OCI-LY1 (cell line): ENCODE measurements around the gene CDK5RAP2.
"Not testable (repeated sequence)": the region's sequence is repeated elsewhere in the genome, so short reads cannot be mapped to it uniquely, and the experiment has no call there.

Source experiments
- H2AFZ ChIP-seq: fragments of 200-600 bp; sonication (generic), shearing (Covaris generic); 2 replicates; pipeline ENCODE4 v1.6.0; 2014; ENCODE audit warnings: antibody characterized with exemption, mild to moderate bottlenecking, low read length
- H3F3A ChIP-seq: fragments of 200-600 bp; sonication (generic), shearing (Covaris generic); 2 replicates; pipeline ENCODE4 v1.6.0; 2014; ENCODE audit warnings: mild to moderate bottlenecking, antibody characterized with exemption, low read length, moderate library complexity; ENCODE audit not compliant: insufficient read depth
- H3K27ac ChIP-seq: fragments of 200-600 bp; sonication (generic); 2 replicates; pipeline ENCODE4 v1.5.1; 2014; ENCODE audit warnings: low read length, mixed run types, mild to moderate bottlenecking, low read depth; ENCODE audit not compliant: poor library complexity, severe bottlenecking
- H3K27me3 ChIP-seq: fragments of 200-600 bp; sonication (generic); 2 replicates; pipeline ENCODE4 v1.6.0; 2014; ENCODE audit warnings: antibody characterized with exemption, mild to moderate bottlenecking, low read length, moderate library complexity; ENCODE audit not compliant: insufficient read depth
- H3K36me3 ChIP-seq: fragments of 200-600 bp; sonication (generic); 2 replicates; pipeline ENCODE4 v1.6.1; 2014; ENCODE audit warnings: mild to moderate bottlenecking, antibody characterized with exemption, low read length, moderate library complexity, mixed read lengths; ENCODE audit not compliant: insufficient read depth
- H3K4me1 ChIP-seq: fragments of 200-600 bp; sonication (generic); 2 replicates; pipeline ENCODE4 v1.5.1; 2014; ENCODE audit warnings: mild to moderate bottlenecking, low read length, moderate library complexity; ENCODE audit not compliant: insufficient read depth, severe bottlenecking
- H3K4me2 ChIP-seq: fragments of 200-600 bp; sonication (generic), shearing (Covaris generic); 2 replicates; pipeline ENCODE4 v1.6.1; 2014; ENCODE audit warnings: low read length
- H3K4me3 ChIP-seq: fragments of 200-600 bp; sonication (generic); 2 replicates; pipeline ENCODE4 v1.5.1; 2014; ENCODE audit warnings: low read length, low read depth, mild to moderate bottlenecking, mixed read lengths; ENCODE audit not compliant: poor library complexity, severe bottlenecking
- H3K79me2 ChIP-seq: fragments of 200-600 bp; shearing (Covaris generic); 2 replicates; pipeline ENCODE4 v1.6.1; 2016; ENCODE audit warnings: mixed run types, low read length, mixed read lengths; ENCODE audit not compliant: insufficient read depth
- H3K9ac ChIP-seq: fragments of 200-600 bp; sonication (generic), shearing (Covaris generic); 2 replicates; pipeline ENCODE4 v1.6.1; 2014; ENCODE audit warnings: mild to moderate bottlenecking, low read length, mixed read lengths
- H3K9me2 ChIP-seq: fragments of 200-600 bp; sonication (generic), shearing (Covaris generic); 2 replicates; pipeline ENCODE4 v1.6.1; 2014; ENCODE audit warnings: low read depth, mild to moderate bottlenecking, low read length, mixed read lengths
- H3K9me3 ChIP-seq: fragments of 200-600 bp; shearing (Covaris generic); 2 replicates; pipeline ENCODE4 v1.6.1; 2014; ENCODE audit warnings: low read length, mixed read lengths
- H4K20me1 ChIP-seq: fragments of 200-600 bp; sonication (generic), shearing (Covaris generic); 2 replicates; pipeline ENCODE4 v1.6.0; 2016; ENCODE audit warnings: mild to moderate bottlenecking, low read length; ENCODE audit not compliant: insufficient read depth
- EZH2 ChIP-seq: fragments of 200-600 bp; sonication (generic), shearing (Covaris generic); IDR thresholded peaks from 2 replicates; pipeline ENCODE4 v1.8.0; 2017; ENCODE audit warnings: borderline replicate concordance, mixed run types, mild to moderate bottlenecking, antibody characterized with exemption, low read length, moderate library complexity, mixed read lengths
- TF ChIP-seq, protein P1 (sequence below): fragments of 200-600 bp; sonication (generic), shearing (Covaris generic); IDR thresholded peaks from 2 replicates; pipeline ENCODE4 v1.5.1; 2017; ENCODE audit warnings: mild to moderate bottlenecking, antibody characterized with exemption, low read length, moderate library complexity, mixed read lengths

The CDK5RAP2 gene

DNA sequence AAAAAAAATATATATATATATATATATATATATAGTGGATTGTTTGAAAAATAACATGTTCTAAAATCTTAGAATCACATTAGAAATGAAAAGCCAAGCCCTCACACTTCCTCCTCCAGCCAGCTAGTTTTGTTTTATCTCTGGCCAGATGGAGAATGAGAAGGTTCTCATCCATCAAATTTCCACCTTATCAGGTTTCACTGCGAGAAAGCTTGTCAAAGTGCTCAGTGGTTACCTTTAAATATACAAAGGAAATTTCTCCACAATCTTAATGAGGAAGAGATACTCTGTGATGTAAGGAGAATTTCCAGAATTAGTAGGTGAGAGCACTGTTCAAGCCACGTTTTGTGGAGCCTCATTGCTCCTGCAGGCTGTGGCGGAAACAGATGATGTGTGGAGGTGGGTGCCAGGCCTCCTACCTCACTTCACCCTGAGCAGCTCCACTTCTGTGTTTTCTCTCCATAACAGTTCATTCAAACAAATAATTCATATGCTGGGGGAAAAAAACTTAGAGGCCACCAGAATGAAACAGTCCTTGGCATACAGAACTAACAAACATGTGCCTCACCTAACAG is 71.9 kb downstream of the CDK5RAP2 start:
- no peak overlapping the region for H3K4me3 ChIP-seq
- H4K20me1 ChIP-seq, result no peaks in the 10 kb centered on the region
- 0 out of 2 replicates have a peak, but pooled peaks cover 4% of the 10 kb centered on the region for H3K79me2 ChIP-seq
- no peak overlapping the region for H3K27ac ChIP-seq
- H3K36me3 ChIP-seq, result peaks cover 98% of the 10 kb centered on the region
- H2AFZ ChIP-seq, result no peak overlapping the region
- TF ChIP-seq, protein P1, sequence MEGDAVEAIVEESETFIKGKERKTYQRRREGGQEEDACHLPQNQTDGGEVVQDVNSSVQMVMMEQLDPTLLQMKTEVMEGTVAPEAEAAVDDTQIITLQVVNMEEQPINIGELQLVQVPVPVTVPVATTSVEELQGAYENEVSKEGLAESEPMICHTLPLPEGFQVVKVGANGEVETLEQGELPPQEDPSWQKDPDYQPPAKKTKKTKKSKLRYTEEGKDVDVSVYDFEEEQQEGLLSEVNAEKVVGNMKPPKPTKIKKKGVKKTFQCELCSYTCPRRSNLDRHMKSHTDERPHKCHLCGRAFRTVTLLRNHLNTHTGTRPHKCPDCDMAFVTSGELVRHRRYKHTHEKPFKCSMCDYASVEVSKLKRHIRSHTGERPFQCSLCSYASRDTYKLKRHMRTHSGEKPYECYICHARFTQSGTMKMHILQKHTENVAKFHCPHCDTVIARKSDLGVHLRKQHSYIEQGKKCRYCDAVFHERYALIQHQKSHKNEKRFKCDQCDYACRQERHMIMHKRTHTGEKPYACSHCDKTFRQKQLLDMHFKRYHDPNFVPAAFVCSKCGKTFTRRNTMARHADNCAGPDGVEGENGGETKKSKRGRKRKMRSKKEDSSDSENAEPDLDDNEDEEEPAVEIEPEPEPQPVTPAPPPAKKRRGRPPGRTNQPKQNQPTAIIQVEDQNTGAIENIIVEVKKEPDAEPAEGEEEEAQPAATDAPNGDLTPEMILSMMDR, result no peak
- no peak for TF ChIP-seq EZH2
- no peak overlapping the region for H3K4me2 ChIP-seq
- H3K9ac ChIP-seq, result no peak overlapping the region
- no peaks in the 10 kb centered on the region for H3K9me2 ChIP-seq
- no peaks in the 10 kb centered on the region for H3K27me3 ChIP-seq
- H3K9me3 ChIP-seq, result peaks cover under 1% of the 10 kb centered on the region; the same call in 1 of the 2 replicates
- no peaks in the 10 kb centered on the region for H3K4me1 ChIP-seq
- H3F3A ChIP-seq, result no peaks in the 10 kb centered on the region

DNA sequence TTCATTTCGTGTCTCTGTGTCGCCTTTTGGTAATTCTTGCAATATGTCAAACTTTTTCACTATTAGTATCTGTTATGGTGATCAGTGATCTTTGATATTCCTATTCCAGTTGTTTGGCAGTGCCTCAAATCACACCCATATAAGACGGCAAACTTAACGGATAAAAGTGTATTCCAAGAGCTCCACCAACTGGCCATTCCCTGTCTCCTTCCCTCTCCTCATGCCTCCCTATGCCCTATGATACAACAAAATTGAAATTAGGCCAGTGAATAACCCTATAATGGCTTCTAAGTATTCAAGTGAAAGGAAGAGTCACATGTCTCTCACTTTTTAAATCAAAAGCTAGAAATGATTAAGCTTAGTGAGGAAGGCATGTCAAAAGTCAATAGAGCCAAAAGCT is 74.8 kb downstream of the CDK5RAP2 start:
- H3K27me3 ChIP-seq, result no peaks in the 10 kb centered on the region
- peaks cover 95% of the 10 kb centered on the region for H3K36me3 ChIP-seq
- TF ChIP-seq EZH2, result no peak
- TF ChIP-seq, protein P1, result no peak

DNA sequence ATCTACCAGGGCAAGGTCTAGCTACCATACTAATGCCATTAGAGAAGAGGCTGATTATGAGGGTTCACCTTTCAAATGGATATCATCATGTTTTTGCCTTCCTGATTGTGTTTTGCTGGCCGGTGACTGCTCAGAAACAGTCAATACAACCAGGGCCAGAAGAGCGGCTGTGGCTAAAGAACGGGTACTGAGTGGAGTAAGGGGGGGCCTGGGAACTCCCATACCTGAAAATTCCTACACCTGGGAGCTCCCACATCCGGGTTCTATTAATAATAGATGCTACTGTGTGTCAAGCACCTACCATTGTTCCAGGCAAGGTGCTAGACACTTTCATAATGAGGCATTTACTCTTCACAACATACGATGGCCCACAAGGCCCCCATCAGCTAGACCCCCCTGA is 79.2 kb downstream of the CDK5RAP2 start:
- Histone ChIP-seq H3K9ac (no peak overlapping the region), H3K9me3 (no peaks in the 10 kb centered on the region), H4K20me1 (no peaks in the 10 kb centered on the region), H3K27me3 (no peaks in the 10 kb centered on the region), H2AFZ (no peak overlapping the region), H3K27ac (no peak overlapping the region), H3K4me1 (no peaks in the 10 kb centered on the region), H3K4me2 (no peak overlapping the region), H3K36me3 (peaks cover 70% of the 10 kb centered on the region), H3K4me3 (no peak overlapping the region), H3K9me2 (no peaks in the 10 kb centered on the region), H3K79me2 (no peaks in the 10 kb centered on the region), H3F3A (no peaks in the 10 kb centered on the region)
- TF ChIP-seq, protein P1, result no peak
- TF ChIP-seq EZH2, result no peak

More for the DNA sequence above, 74.8 kb downstream of the CDK5RAP2 start:
- no peak overlapping the region for H3K4me2 ChIP-seq
- no peaks in the 10 kb centered on the region for H3K9me2 ChIP-seq
- no peak overlapping the region for H3K27ac ChIP-seq
- no peak overlapping the region for H3K4me3 ChIP-seq
- H3K9me3 ChIP-seq, result no peaks in the 10 kb centered on the region; the same call in 1 of the 2 replicates
- H3K4me1 ChIP-seq, result no peaks in the 10 kb centered on the region
- no peaks in the 10 kb centered on the region for H3F3A ChIP-seq
- no peak overlapping the region for H3K9ac ChIP-seq
- no peak overlapping the region for H2AFZ ChIP-seq
- no peaks in the 10 kb centered on the region for H4K20me1 ChIP-seq
- 0 out of 2 replicates have a peak, but pooled peaks cover 4% of the 10 kb centered on the region for H3K79me2 ChIP-seq

DNA sequence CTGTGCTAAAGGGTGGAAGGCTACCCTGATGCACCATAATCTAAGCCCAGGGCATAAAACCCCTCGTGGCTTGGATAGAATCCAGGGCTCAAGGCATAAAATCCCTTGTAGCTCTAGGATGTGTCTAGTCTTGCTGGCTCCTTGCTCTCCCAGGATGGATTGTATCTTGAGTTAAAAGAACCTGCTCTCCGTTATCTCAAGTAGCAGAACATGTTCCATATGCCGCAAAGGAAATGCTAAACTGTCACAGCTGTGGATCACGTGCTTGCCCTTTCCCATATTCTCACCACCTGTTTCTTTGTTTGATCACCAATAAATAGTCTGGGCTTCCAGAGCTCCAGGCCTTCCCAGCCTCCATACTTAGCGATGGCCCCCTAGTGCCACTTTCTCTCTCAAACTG is 82.1 kb downstream of the CDK5RAP2 start:
- not testable (repeated sequence) for H3K9me3 ChIP-seq, H3F3A ChIP-seq, H3K27ac ChIP-seq, H3K4me2 ChIP-seq, H3K27me3 ChIP-seq, H3K4me1 ChIP-seq, H3K79me2 ChIP-seq, H3K9me2 ChIP-seq, H3K4me3 ChIP-seq, H2AFZ ChIP-seq, H4K20me1 ChIP-seq, H3K9ac ChIP-seq
- H3K36me3 ChIP-seq, result peaks cover 58% of the 10 kb centered on the region

DNA sequence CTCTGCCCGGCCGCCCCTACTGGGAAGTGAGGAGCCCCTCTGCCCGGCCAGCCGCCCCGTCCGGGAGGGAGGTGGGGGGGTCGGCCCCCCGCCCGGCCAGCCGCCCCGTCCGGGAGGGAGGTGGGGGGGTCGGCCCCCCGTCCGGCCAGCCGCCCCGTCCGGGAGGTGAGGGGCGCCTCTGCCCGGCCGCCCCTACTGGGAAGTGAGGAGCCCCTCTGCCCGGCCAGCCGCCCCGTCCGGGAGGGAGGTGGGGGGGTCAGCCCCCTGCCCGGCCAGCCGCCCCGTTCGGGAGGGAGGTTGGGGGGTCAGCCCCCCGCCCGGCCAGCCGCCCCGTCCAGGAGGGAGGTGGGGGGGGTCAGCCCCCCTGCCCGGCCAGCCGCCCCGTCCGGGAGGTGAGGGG is 83.5 kb downstream of the CDK5RAP2 start:
- H3K9ac ChIP-seq, H3K4me1 ChIP-seq, H3K9me3 ChIP-seq, H4K20me1 ChIP-seq, H3K9me2 ChIP-seq, H3K27ac ChIP-seq, H3K4me3 ChIP-seq, H2AFZ ChIP-seq, H3K27me3 ChIP-seq, H3K79me2 ChIP-seq, H3F3A ChIP-seq, H3K4me2 ChIP-seq: not testable (repeated sequence)
- H3K36me3 ChIP-seq, result peaks cover 47% of the 10 kb centered on the region
